Activated CD4-positive, alpha-beta T cell treated with anti-CD3 and anti-CD28 coated beads, Interleukin-2, amount 50 U/mL, for 24 hours (primary cell): ENCODE measurements around the gene ACOX3.
"Not testable (repeated sequence)": the region's sequence is repeated elsewhere in the genome, so short reads cannot be mapped to it uniquely, and the experiment has no call there.

ENCODE experiments used
- DNase-seq, 2 donors: peaks; one replicate each; pipeline ENCODE4 v3.0.0-alpha.2; 2020; ENCODE audit warnings: low read depth in 1 of 2, low spot score in 1 of 2

Gene ACOX3

GRCh38 chr4:8440492-8441311, at the start of gene ACOX3, which contains the start of gene TRMT44:
TSS of gene ACOX3 (minus strand) at chr4:8440723. CDS start at chr4:8416521, 24,202 bp downstream.
TSS of gene TRMT44 (plus strand) at chr4:8440777. CDS start at chr4:8440823, 46 bp downstream.
- DNase-seq = peak; percentile 92 to 99

GRCh38 chr4:8488791-8489369, 48.4 kb upstream of the ACOX3 start:
- no peak for DNase-seq

GRCh38 chr4:8486643-8487042, 46.1 kb upstream of the ACOX3 start:
- DNase-seq = not testable (repeated sequence)

GRCh38 chr4:8480221-8480620, 39.7 kb upstream of the ACOX3 start:
- no peak for DNase-seq

GRCh38 chr4:8478801-8479744, 38.5 kb upstream of the ACOX3 start:
- DNase-seq = no peak

- DNase-seq = no peak
Measured at GRCh38 chr4:8478371-8478770, 37.8 kb upstream of the ACOX3 start.

GRCh38 chr4:8477676-8478075, 37.2 kb upstream of the ACOX3 start:
- no peak for DNase-seq

GRCh38 chr4:8477095-8477635, 36.6 kb upstream of the ACOX3 start:
- DNase-seq = no peak

GRCh38 chr4:8475751-8476575, 35.4 kb upstream of the ACOX3 start:
- DNase-seq = no peak

GRCh38 chr4:8474856-8475255, 34.3 kb upstream of the ACOX3 start:
- DNase-seq = no peak

- DNase-seq = no peak
Measured at GRCh38 chr4:8473920-8474590, 33.5 kb upstream of the ACOX3 start.

- DNase-seq = no peak
Measured at GRCh38 chr4:8473198-8473919, 32.8 kb upstream of the ACOX3 start.

GRCh38 chr4:8472689-8473197, 32.2 kb upstream of the ACOX3 start:
- DNase-seq = no peak

- DNase-seq = no peak
Measured at GRCh38 chr4:8472158-8472688, 31.7 kb upstream of the ACOX3 start.

GRCh38 chr4:8471211-8471875, 30.8 kb upstream of the ACOX3 start:
- no peak for DNase-seq

- no peak for DNase-seq
Measured at GRCh38 chr4:8470451-8471024, 30.0 kb upstream of the ACOX3 start.

- no peak for DNase-seq
Measured at GRCh38 chr4:8469550-8469949, 29.0 kb upstream of the ACOX3 start.
